Astrocyte (in vitro differentiated cells and primary cell): ENCODE measurements around the gene CTDSPL. TPM values are rescaled to one million over a fixed set of nuclear protein-coding genes. Genes with fewer than 3 reads are reported as not detected.

Source experiments
- DNase-seq: peaks from one replicate; pipeline ENCODE4 v3.0.0-alpha.2; 2010; ENCODE audit warnings: low read depth
- FAIRE-seq: peaks from 2 replicates; lab custom pipeline; 2011; peaks lifted over from hg19 to GRCh38; lab: Jason Lieb, UNC
- H2AFZ ChIP-seq: 2 replicates; pipeline ENCODE4 v1.6.0; 2012; ENCODE audit warnings: low read depth, low read length, inconsistent platforms
- H3K27ac ChIP-seq: 2 replicates; pipeline ENCODE4 v1.5.1; 2011; ENCODE audit warnings: low read depth, low read length, inconsistent platforms
- H3K27me3 ChIP-seq: 2 replicates; pipeline ENCODE4 v1.6.0; 2011; ENCODE audit warnings: low read length, inconsistent platforms; ENCODE audit not compliant: insufficient read depth
- H3K36me3 ChIP-seq: 2 replicates; pipeline ENCODE4 v1.5.1; 2011; ENCODE audit warnings: low read length, inconsistent platforms; ENCODE audit not compliant: insufficient read depth
- H3K4me1 ChIP-seq: 2 replicates; pipeline ENCODE4 v1.5.1; 2011; ENCODE audit warnings: low read length, inconsistent platforms; ENCODE audit not compliant: insufficient read depth
- H3K4me2 ChIP-seq: 2 replicates; pipeline ENCODE4 v1.6.0; 2012; ENCODE audit warnings: low read length, inconsistent platforms
- H3K4me3 ChIP-seq: 2 replicates; pipeline ENCODE4 v1.5.1; 2011; ENCODE audit warnings: low read depth, mild to moderate bottlenecking, low read length, inconsistent platforms; ENCODE audit not compliant: insufficient read depth
- H3K79me2 ChIP-seq: 2 replicates; pipeline ENCODE4 v1.6.0; 2012; ENCODE audit warnings: mild to moderate bottlenecking, low read length, inconsistent platforms; ENCODE audit not compliant: insufficient read depth
- H3K9ac ChIP-seq: 2 replicates; pipeline ENCODE4 v1.6.0; 2012; ENCODE audit warnings: mild to moderate bottlenecking, low read length, inconsistent platforms
- H3K9me3 ChIP-seq: 2 replicates; pipeline ENCODE4 v1.5.1; 2012; ENCODE audit warnings: low read depth, mild to moderate bottlenecking, low read length, inconsistent platforms; ENCODE audit not compliant: insufficient read depth
- H4K20me1 ChIP-seq: 2 replicates; pipeline ENCODE4 v1.6.0; 2012; ENCODE audit warnings: low read length, inconsistent platforms; ENCODE audit not compliant: insufficient read depth
- H3K27ac Mint-ChIP-seq: one replicate; pipeline ENCODE4 v1.8.0; 2021; ENCODE audit warnings: mild to moderate bottlenecking, mixed read lengths; ENCODE audit not compliant: unreplicated experiment
- H3K27me3 Mint-ChIP-seq: one replicate; pipeline ENCODE4 v1.8.0; 2021; ENCODE audit warnings: low read depth, mixed read lengths; ENCODE audit not compliant: unreplicated experiment
- H3K36me3 Mint-ChIP-seq: one replicate; pipeline ENCODE4 v1.8.0; 2021; ENCODE audit warnings: low read depth, mixed read lengths; ENCODE audit not compliant: unreplicated experiment
- H3K4me1 Mint-ChIP-seq: one replicate; pipeline ENCODE4 v1.8.0; 2021; ENCODE audit warnings: low read depth, mixed read lengths; ENCODE audit not compliant: unreplicated experiment
- H3K4me3 Mint-ChIP-seq: one replicate; pipeline ENCODE4 v1.8.0; 2021; ENCODE audit warnings: mild to moderate bottlenecking, moderate library complexity, mixed read lengths; ENCODE audit not compliant: unreplicated experiment
- H3K9me3 Mint-ChIP-seq: one replicate; pipeline ENCODE4 v1.8.0; 2021; ENCODE audit warnings: mild to moderate bottlenecking, mixed read lengths; ENCODE audit not compliant: unreplicated experiment
- EZH2 ChIP-seq: IDR thresholded peaks from 2 replicates; pipeline ENCODE4 v1.6.1; 2012; ENCODE audit warnings: mild to moderate bottlenecking, low read length, inconsistent platforms; ENCODE audit not compliant: insufficient read depth
- total RNA-seq: library from RNA; stranded (reverse); gene quantifications from 2 replicates; pipeline ENCODE4 v1.2.1, GENCODE V29; 2021
- TF ChIP-seq, protein P1 (sequence below): IDR thresholded peaks from 2 replicates; pipeline ENCODE4 v1.5.1; 2011; ENCODE audit warnings: low read depth, mild to moderate bottlenecking, inconsistent platforms, low read length, moderate library complexity; ENCODE audit not compliant: insufficient read depth

Gene CTDSPL
- total RNA-seq, 1 donor from 2014 or later, result 37.9 TPM

DNA sequence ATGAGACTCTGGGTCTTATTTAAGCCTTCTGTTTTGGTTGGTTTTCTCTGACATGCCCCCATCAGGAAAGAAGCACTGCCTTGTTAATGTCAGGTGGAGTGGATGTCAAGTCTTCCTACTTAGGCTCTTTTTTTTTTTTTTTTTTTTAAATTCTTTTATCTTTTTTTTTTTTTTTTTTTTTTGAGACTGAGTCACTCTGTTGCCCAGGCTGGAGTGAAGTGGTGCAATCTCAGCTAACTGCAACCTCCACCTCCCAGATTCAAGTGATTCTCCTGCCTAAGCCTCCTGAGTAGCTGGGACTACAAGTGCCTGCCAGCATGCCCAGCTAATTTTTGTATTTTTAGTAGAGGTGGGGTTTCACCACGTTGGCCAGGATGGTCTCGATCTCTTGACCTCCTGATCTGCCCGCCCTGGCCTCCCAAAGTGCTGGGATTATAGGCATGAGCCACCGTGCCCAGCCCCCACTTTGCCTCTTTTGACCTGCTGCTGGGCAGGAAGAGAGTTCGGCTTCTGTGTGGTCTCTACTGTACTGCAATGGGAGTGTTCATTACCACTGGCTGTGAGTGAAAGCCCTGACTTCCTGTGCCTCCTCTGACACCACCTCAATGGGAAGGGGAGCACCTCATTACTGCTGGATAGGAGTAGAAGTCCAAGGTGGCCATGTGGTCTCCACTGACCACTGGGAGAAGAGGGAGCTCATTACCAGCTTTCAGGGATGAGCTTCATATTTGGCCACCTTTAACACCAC is 10.9 kb downstream of the CTDSPL start:
- no peaks in the 10 kb centered on the region for H3K9me3 Mint-ChIP-seq
- peaks cover 24% of the 10 kb centered on the region for H4K20me1 ChIP-seq
- no peak overlapping the region for H2AFZ ChIP-seq
- H3K4me1 Mint-ChIP-seq, result no peaks in the 10 kb centered on the region
- H3K27me3 Mint-ChIP-seq, result no peaks in the 10 kb centered on the region
- FAIRE-seq, result no peak
- no peak for TF ChIP-seq EZH2
- TF ChIP-seq, protein P1, sequence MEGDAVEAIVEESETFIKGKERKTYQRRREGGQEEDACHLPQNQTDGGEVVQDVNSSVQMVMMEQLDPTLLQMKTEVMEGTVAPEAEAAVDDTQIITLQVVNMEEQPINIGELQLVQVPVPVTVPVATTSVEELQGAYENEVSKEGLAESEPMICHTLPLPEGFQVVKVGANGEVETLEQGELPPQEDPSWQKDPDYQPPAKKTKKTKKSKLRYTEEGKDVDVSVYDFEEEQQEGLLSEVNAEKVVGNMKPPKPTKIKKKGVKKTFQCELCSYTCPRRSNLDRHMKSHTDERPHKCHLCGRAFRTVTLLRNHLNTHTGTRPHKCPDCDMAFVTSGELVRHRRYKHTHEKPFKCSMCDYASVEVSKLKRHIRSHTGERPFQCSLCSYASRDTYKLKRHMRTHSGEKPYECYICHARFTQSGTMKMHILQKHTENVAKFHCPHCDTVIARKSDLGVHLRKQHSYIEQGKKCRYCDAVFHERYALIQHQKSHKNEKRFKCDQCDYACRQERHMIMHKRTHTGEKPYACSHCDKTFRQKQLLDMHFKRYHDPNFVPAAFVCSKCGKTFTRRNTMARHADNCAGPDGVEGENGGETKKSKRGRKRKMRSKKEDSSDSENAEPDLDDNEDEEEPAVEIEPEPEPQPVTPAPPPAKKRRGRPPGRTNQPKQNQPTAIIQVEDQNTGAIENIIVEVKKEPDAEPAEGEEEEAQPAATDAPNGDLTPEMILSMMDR, result no peak
- H3K4me3 ChIP-seq, result no peak overlapping the region
- H3K4me1 ChIP-seq, result no peaks in the 10 kb centered on the region
- H3K36me3 ChIP-seq, result no peaks in the 10 kb centered on the region
- H3K36me3 Mint-ChIP-seq, result no peaks in the 10 kb centered on the region
- H3K9ac ChIP-seq, result no peak overlapping the region
- H3K27ac Mint-ChIP-seq, result no peak overlapping the region
- H3K4me2 ChIP-seq, result no peak overlapping the region
- H3K27me3 ChIP-seq, result no peaks in the 10 kb centered on the region
- no peak overlapping the region for H3K27ac ChIP-seq
- H3K79me2 ChIP-seq, result peaks cover 64% of the 10 kb centered on the region
- no peak overlapping the region for H3K4me3 Mint-ChIP-seq
- no peak for DNase-seq
- H3K9me3 ChIP-seq, result no peaks in the 10 kb centered on the region

- H3K27me3 Mint-ChIP-seq, result no peaks in the 10 kb centered on the region
Measured at GRCh38 chr3:37876279-37876678, 14.6 kb downstream of the CTDSPL start.

More at GRCh38 chr3:37876279-37876678, 14.6 kb downstream of the CTDSPL start:
- Histone ChIP-seq H3K27me3 (no peaks in the 10 kb centered on the region), H3K36me3 (no peaks in the 10 kb centered on the region), H3K4me1 (no peaks in the 10 kb centered on the region), H3K27ac (no peak overlapping the region), H4K20me1 (peaks cover 48% of the 10 kb centered on the region), H3K4me3 (no peak overlapping the region), H3K4me2 (no peak overlapping the region), H3K9ac (no peak overlapping the region), H3K79me2 (peaks cover 55% of the 10 kb centered on the region), H2AFZ (no peak overlapping the region), H3K9me3 (no peaks in the 10 kb centered on the region)
- no peak for DNase-seq
- FAIRE-seq, result no peak
- peaks cover 2% of the 10 kb centered on the region for H3K36me3 Mint-ChIP-seq
- TF ChIP-seq EZH2, result no peak
- TF ChIP-seq, protein P1, result no peak
- no peak overlapping the region for H3K27ac Mint-ChIP-seq
- H3K4me1 Mint-ChIP-seq, result no peaks in the 10 kb centered on the region
- H3K4me3 Mint-ChIP-seq, result no peak overlapping the region
- H3K9me3 Mint-ChIP-seq, result peaks cover 2% of the 10 kb centered on the region
